Activated naive CD8-positive, alpha-beta T cell (primary cell): ENCODE results near the gene TMEM114.

Experiments
- H3K27ac Mint-ChIP-seq: one replicate; pipeline ENCODE4 v1.8.0; 2021; ENCODE audit warnings: mixed read lengths
- H3K27me3 Mint-ChIP-seq: one replicate; pipeline ENCODE4 v1.8.0; 2021; ENCODE audit warnings: mixed read lengths
- H3K36me3 Mint-ChIP-seq: one replicate; pipeline ENCODE4 v1.8.0; 2021; ENCODE audit warnings: mixed read lengths
- H3K4me1 Mint-ChIP-seq: one replicate; pipeline ENCODE4 v1.8.0; 2021; ENCODE audit warnings: low read depth, mixed read lengths
- H3K4me3 Mint-ChIP-seq: one replicate; pipeline ENCODE4 v1.8.0; 2021; ENCODE audit warnings: mild to moderate bottlenecking, mixed read lengths
- H3K9me3 Mint-ChIP-seq: one replicate; pipeline ENCODE4 v1.8.0; 2021; ENCODE audit warnings: low read depth, mixed read lengths

Gene TMEM114

DNA sequence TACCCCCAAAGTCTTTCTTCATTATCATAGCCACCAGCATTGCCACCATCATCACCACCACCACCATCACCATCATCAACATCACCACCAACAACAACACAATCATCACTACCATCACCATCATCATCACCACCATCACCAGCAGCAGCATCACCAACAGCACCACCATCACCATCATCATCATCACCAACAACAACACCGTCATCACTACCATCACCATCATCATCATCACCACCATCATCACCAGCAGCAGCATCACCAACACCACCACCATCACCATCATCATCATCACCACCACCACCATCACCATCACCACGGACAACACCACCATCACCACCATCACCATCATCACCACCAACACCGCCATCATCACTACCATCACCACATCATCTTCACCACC is 500 bp upstream of the TMEM114 start:
- Mint-ChIP-seq H3K4me3 (no peak overlapping the region), H3K27me3 (peaks cover 26% of the 10 kb centered on the region), H3K27ac (no peak overlapping the region), H3K9me3 (no peaks in the 10 kb centered on the region), H3K4me1 (peaks cover 6% of the 10 kb centered on the region), H3K36me3 (no peaks in the 10 kb centered on the region)

DNA sequence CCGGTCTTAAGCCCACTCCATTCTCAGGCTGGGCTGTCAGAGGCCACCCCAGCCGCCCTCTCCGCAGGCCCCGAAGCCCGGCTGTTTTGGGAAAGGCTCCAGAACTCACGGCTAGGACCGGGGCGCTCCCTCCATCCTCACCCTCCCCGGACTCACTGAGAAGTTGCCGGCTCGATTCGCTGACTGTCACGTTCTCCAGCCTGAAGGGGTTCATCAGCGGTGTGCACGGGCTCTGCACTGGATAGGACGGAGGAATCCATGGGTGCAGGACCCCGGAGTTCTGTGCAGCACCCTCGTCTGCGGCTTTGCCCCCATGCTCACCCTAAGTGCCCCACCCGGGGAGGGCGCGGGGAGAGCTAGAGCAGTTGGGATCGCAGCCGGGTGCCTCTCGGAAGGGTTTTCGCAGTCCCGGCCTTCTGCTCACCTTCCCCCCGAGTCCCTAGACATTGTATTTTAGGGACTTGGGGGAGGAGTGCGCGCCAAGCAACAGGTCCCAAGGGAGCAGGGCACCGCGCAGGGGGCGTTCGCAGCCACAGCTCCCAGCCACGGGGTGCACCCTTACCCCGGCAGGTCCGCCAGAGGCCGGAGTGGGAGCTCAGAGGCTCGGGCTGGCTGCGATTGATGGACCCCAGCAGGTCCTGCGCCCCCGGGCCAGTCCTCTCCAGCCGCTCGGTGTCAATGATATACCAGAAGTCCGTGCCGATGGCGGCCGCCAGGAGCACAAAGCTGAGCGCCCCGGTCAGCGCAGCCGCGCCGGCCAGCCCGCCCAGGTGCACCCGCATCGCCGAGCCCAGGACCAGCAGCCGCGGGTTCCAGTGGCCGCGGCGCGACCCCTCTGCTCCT is 1.0 kb downstream of the TMEM114 start:
- no peak overlapping the region for H3K27ac Mint-ChIP-seq
- no peaks in the 10 kb centered on the region for H3K9me3 Mint-ChIP-seq
- H3K4me3 Mint-ChIP-seq, result peak overlapping the region; percentile 17
- peaks cover 6% of the 10 kb centered on the region for H3K4me1 Mint-ChIP-seq
- H3K27me3 Mint-ChIP-seq, result peaks cover 22% of the 10 kb centered on the region
- H3K36me3 Mint-ChIP-seq, result no peaks in the 10 kb centered on the region

DNA sequence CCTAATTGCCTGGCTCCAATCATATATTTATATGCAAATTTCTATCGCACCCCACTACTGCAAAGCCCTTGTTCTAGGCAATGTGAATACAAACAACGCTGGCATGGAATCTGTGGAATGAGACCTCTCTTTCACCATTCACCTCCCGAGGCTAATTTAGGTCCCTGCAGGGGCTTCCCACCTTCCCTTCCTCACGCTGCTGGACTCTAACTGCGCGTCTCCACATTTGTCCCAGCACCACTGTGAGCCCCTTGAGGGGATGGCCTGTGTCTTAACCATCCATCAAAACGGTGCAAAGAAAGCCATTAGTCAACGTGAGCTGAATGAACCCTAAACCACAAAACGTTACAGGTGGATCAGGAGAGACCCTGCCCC is 1.6 kb downstream of the TMEM114 start:
- H3K9me3 Mint-ChIP-seq, result no peaks in the 10 kb centered on the region
- H3K27me3 Mint-ChIP-seq, result peaks cover 22% of the 10 kb centered on the region
- no peak overlapping the region for H3K4me3 Mint-ChIP-seq
- H3K4me1 Mint-ChIP-seq, result peaks cover 6% of the 10 kb centered on the region
- no peaks in the 10 kb centered on the region for H3K36me3 Mint-ChIP-seq
- no peak overlapping the region for H3K27ac Mint-ChIP-seq

DNA sequence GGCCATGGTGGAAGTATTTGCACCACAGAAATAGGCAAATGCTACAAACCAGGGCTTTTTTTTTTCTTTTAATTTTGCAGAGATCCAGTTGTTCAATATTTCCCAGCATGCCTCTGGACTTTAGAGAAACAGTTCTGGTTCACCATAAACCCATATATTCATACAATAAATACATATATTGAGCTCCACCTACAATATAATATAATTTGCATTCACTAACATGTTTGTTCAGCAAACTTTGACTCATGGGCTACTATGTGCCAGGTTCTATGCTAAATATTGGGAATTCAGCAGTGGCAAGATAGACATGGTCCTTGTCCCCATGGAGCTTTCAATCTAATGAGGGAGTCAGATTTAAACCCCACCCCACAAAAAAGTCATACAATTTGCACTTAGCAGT is 3.2 kb downstream of the TMEM114 start:
- H3K27me3 Mint-ChIP-seq, result peaks cover 22% of the 10 kb centered on the region
- no peak overlapping the region for H3K4me3 Mint-ChIP-seq
- H3K36me3 Mint-ChIP-seq, result no peaks in the 10 kb centered on the region
- H3K9me3 Mint-ChIP-seq, result no peaks in the 10 kb centered on the region
- peaks cover 6% of the 10 kb centered on the region for H3K4me1 Mint-ChIP-seq
- no peak overlapping the region for H3K27ac Mint-ChIP-seq

DNA sequence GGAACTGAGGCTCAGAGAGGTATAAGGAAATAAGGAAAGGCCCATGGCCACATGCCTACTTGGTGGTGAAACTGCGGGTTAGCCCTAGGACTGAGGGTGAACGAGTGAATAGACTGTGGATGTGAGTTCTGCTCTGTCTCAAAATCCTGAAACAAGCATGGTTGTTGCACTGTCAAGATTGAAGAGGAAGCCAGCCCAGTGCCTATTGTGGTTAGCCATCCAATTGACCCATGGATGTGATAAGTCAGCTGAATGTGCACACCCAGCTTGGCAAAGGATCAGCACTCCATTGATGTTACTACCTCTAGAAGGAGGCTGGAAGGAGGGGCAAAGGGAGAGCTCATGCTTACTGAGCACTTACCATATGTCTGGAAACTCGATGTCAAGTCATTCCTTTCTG is 4.5 kb downstream of the TMEM114 start:
- no peak overlapping the region for H3K4me3 Mint-ChIP-seq
- H3K27me3 Mint-ChIP-seq, result peaks cover 24% of the 10 kb centered on the region
- H3K4me1 Mint-ChIP-seq, result peaks cover 6% of the 10 kb centered on the region
- no peaks in the 10 kb centered on the region for H3K9me3 Mint-ChIP-seq
- H3K27ac Mint-ChIP-seq, result no peak overlapping the region
- H3K36me3 Mint-ChIP-seq, result no peaks in the 10 kb centered on the region

DNA sequence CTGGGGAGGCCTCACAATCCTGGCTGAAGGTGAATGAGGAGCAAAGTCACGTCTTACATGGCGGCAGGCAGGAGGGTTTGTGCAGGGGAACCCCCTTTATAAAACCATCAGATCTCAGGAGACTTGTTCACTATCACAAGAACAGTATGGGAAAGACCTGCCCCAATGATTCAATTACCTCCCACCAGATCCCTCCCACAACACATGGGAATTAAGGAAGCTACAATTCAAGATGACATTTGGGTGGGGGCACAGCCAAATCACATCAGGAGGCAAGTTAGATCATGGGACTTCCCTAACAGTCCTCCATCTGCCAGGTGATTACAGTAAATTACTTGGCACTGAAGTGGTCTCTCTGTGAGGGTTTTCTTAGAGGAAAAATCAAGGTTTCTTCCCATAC is 5.3 kb downstream of the TMEM114 start:
- H3K36me3 Mint-ChIP-seq, result no peaks in the 10 kb centered on the region
- peaks cover 23% of the 10 kb centered on the region for H3K27me3 Mint-ChIP-seq
- H3K4me1 Mint-ChIP-seq, result peaks cover 4% of the 10 kb centered on the region
- no peak overlapping the region for H3K27ac Mint-ChIP-seq
- no peaks in the 10 kb centered on the region for H3K9me3 Mint-ChIP-seq
- H3K4me3 Mint-ChIP-seq, result no peak overlapping the region

DNA sequence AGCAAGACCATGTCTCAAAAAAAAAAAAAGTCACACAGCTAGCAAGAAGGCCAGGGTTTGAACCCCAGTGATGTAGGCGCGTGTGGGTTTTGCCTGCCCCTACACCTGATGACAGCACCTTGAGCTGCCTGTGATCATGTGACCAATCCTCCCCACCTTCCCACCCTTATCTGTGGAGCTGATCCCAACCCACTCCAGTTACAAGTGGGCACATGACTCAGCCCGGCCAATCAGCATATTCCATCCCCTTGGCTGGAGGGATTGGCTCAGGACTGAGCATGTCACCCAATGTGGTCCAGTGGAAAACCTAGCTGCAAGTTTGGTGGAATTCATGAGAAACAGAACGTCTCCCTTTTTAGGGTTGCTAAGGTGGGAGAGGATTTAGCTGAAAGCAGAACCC is 6.6 kb downstream of the TMEM114 start:
- Mint-ChIP-seq H3K9me3 (no peaks in the 10 kb centered on the region), H3K4me3 (no peak overlapping the region), H3K27ac (no peak overlapping the region), H3K4me1 (peaks cover 1% of the 10 kb centered on the region), H3K27me3 (peaks cover 20% of the 10 kb centered on the region), H3K36me3 (no peaks in the 10 kb centered on the region)

DNA sequence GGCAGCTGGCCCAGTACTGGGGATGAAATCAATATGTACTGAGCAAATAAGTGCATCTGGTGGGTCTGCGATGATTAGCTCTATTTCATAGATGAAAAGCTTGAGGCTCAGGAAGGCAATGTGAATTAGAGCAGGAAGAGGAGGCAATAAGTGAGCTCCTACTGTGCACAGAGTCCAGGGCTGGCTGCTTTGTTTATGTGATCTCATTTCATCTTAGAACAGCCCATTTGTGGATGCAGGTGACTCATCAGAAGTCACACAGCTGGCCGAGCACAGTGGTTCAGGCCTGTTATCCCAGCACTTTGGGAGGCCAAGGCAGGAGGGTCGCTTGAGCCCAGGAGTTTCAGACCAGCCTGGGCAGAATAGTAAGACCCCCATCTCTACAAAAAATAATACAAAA is 7.1 kb downstream of the TMEM114 start:
- peaks cover 15% of the 10 kb centered on the region for H3K27me3 Mint-ChIP-seq
- H3K9me3 Mint-ChIP-seq, result no peaks in the 10 kb centered on the region
- H3K36me3 Mint-ChIP-seq, result no peaks in the 10 kb centered on the region
- H3K4me1 Mint-ChIP-seq, result no peaks in the 10 kb centered on the region
- H3K4me3 Mint-ChIP-seq, result no peak overlapping the region
- H3K27ac Mint-ChIP-seq, result no peak overlapping the region

DNA sequence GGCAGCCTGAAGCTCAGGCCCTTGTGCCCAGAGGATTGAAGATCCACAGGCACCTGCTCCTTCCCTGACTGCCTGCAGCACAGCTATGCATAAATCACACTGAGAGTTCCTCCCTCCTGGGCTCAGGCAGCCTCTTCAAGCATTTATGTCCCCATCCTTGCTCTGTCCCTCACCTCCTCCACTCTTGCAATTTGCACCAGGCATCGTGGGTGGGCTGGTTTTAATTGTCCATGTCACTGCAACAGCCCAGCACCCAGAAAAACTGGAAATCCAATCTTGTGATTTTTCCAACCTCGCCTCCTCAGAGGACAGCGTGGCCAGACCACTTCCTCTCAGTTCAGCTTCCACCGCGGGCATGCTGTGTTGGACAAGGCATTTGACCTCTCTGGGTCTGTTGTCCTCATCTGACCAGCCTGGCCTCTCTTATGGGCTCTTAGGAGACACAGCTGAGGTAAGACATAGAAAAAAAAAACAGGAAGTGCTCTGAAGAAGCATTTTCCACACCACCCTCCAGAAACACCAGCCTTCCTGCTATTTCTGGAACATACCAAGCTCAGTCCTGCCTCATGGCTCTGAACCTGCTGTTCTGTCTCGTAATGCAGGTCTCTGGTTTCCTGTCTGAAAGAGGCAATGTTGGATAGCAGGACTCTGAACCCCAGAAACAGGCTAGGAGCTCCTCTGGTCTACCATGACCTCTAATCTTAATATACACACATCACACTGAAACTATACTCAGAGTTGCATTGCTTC is 8.3 kb downstream of the TMEM114 start:
- Mint-ChIP-seq H3K36me3 (no peaks in the 10 kb centered on the region), H3K9me3 (no peaks in the 10 kb centered on the region), H3K27ac (no peak overlapping the region), H3K4me3 (no peak overlapping the region), H3K27me3 (peaks cover 8% of the 10 kb centered on the region), H3K4me1 (no peaks in the 10 kb centered on the region)

DNA sequence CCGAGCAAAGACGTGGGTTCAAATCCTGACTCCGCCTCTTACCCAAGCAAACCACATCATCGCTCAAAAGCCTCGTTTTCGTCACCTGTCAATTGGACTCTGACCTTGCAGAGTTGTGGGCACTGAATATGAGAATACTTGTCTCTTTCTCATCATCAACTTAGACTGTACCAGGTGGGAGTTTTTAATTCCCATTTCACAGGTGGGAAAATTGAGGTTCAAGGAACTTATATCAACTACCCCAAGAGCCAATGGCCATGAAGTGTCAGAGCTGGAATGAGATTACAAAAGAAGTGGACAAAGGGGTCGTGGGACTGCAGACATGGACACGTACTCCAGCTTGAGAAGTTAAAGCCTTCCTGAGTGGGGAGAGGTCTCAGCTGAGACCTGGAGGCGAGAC is 10.8 kb downstream of the TMEM114 start:
- H3K9me3 Mint-ChIP-seq, result no peaks in the 10 kb centered on the region
- H3K36me3 Mint-ChIP-seq, result no peaks in the 10 kb centered on the region
- no peaks in the 10 kb centered on the region for H3K4me1 Mint-ChIP-seq
- H3K27me3 Mint-ChIP-seq, result peaks cover 16% of the 10 kb centered on the region
- H3K27ac Mint-ChIP-seq, result no peak overlapping the region
- no peak overlapping the region for H3K4me3 Mint-ChIP-seq

DNA sequence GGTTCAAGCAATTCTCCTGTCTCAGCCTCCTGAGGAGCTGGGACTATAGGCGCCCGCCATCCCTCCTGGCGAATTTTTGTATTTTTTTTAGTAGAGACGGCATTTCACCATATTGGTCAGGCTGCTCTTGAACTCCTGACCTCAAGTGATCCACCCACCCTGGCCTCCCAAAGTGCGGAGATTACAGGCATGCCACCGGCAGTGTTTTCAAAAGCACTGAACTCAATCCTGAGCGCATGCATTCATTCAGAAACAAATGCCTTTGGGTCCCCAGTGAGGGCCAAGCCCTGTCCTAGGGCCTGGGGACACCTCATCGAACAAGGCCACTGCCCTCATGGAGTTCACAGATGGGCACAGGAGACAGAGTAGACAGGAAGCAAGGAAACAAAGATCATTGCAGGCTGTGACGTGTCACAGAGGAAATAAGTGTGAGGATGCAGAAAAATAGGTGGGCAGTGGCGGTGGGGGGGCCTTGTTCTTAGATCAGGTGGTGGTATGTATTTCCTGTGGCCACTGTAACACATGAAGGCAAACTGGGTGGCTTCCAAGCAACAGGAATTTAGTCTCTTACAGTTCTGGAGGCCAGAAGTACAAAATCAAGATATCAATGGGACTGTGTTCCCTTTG is 12.5 kb downstream of the TMEM114 start:
- H3K36me3 Mint-ChIP-seq, result no peaks in the 10 kb centered on the region
- no peak overlapping the region for H3K27ac Mint-ChIP-seq
- no peaks in the 10 kb centered on the region for H3K4me1 Mint-ChIP-seq
- no peak overlapping the region for H3K4me3 Mint-ChIP-seq
- H3K27me3 Mint-ChIP-seq, result peaks cover 19% of the 10 kb centered on the region
- no peaks in the 10 kb centered on the region for H3K9me3 Mint-ChIP-seq

DNA sequence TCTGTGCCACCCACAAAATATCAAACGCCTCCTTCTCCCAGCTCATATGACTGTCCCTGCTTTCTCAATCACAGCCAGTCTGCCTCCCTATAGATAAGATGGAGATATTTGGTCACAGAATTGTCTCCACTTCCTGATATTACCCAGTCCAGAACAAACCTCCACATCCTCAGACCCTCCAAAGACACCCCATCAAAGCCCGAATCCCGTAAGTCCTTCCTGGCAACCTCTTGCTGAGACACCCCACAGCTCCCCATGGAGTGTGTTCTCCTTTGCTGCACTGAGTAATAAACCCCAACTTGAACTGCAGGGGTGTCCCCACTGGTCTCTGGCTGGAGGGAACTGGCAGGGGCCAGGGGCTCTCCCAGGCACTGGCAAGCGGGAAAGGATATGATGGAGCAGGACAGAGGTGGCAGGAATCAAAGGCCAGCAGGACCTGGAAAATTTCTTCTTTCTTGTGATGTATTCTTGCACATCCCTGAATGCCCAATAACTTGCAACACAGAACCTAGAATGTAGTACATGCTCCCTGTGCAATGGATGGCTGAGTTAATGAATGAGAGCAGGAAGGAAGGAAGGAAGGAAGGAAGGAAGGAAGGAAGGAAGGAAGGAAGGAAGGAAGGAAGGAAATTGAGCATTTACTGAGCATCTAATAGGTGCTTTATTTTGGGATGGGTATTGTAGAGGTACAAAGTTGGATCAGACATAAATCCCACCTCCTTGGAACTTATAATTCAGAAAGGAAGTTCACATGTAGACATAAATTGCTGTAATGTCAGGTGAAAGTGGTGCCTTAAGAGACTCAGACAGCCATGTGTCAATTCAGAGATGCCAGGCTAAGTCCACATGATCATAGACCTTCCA is 13.9 kb downstream of the TMEM114 start:
- no peak overlapping the region for H3K4me3 Mint-ChIP-seq
- H3K27me3 Mint-ChIP-seq, result peaks cover 17% of the 10 kb centered on the region
- H3K4me1 Mint-ChIP-seq, result no peaks in the 10 kb centered on the region
- H3K27ac Mint-ChIP-seq, result no peak overlapping the region
- H3K9me3 Mint-ChIP-seq, result no peaks in the 10 kb centered on the region
- H3K36me3 Mint-ChIP-seq, result no peaks in the 10 kb centered on the region

DNA sequence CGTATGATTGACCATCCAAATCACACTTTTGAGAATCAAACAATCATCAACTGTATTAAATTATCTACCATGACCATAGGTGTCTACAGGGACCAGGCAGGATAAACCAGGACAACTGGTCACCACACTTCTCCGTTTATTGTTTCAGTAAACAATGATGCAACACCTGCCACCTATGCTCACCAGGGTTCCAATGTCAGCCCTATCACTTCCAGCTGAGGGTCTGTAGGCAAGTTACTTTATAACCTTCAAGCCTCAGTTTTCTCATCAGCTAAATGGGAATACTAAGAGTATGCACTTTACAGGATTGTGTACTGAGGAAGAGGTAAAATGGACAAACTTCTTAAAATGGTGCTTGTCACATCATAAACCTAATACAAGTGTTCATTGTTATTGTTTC is 14.9 kb downstream of the TMEM114 start:
- Mint-ChIP-seq H3K36me3 (no peaks in the 10 kb centered on the region), H3K27me3 (peaks cover 19% of the 10 kb centered on the region), H3K9me3 (no peaks in the 10 kb centered on the region), H3K4me1 (no peaks in the 10 kb centered on the region), H3K27ac (no peak overlapping the region), H3K4me3 (no peak overlapping the region)

DNA sequence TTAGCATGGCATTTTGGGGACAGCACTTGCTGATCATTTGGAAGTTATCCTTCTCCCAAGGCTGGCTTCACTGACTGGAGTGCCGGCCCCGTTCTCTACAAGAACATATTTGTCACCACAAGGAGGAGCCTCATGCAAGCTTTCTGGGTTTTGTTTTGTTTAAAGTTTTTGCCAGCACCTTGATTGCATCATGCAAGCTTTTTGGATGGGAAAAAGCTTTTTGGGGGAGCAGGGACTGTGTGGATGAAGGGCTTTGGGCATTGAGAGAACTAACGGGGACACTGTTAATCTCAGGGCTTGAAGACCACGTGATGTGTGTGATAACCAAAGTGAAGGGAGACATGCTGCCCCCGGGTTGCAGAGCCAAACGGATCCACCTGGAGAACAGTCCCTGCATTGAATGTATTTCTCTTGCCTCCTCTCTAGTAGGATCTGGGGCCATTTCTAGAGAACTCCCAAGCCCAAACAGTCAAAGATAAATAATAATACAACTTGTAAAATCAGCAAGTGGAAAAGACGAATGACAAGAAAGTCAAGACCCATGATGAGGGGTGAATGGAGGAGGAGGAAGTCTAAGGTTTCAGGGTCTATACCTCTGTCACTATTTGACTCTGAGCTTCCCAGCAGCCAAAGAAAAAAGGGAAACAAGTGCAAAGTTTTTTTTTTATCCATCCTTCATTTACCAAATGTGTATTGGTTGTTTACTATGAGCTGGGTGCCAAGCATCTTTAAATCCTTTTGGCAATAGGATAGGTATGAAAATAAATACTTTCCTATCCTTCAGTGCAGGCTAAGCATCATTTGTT is 17.2 kb downstream of the TMEM114 start:
- no peak overlapping the region for H3K27ac Mint-ChIP-seq
- no peak overlapping the region for H3K4me3 Mint-ChIP-seq
- no peaks in the 10 kb centered on the region for H3K9me3 Mint-ChIP-seq
- H3K27me3 Mint-ChIP-seq, result peaks cover 19% of the 10 kb centered on the region
- H3K4me1 Mint-ChIP-seq, result no peaks in the 10 kb centered on the region
- no peaks in the 10 kb centered on the region for H3K36me3 Mint-ChIP-seq
